ENCODE data around the gene CRLF1. TPM values are rescaled to one million over a fixed set of nuclear protein-coding genes. Genes with fewer than 3 reads are reported as not detected.
A peak's percentile ranks its signal among the peaks of the same experiment; 100 is the strongest.

The CRLF1 gene, protein sequence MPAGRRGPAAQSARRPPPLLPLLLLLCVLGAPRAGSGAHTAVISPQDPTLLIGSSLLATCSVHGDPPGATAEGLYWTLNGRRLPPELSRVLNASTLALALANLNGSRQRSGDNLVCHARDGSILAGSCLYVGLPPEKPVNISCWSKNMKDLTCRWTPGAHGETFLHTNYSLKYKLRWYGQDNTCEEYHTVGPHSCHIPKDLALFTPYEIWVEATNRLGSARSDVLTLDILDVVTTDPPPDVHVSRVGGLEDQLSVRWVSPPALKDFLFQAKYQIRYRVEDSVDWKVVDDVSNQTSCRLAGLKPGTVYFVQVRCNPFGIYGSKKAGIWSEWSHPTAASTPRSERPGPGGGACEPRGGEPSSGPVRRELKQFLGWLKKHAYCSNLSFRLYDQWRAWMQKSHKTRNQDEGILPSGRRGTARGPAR
- total RNA-seq (2014; rRNA removed; shearing (Covaris generic)) = 40.0 and 59.2 TPM in 2 replicates
- polyA plus RNA-seq (2016; fragmentation: Nextera tagmentation; extraction: Ambion mirVana) = 8.6 and 9.9 TPM in 2 replicates

DNA sequence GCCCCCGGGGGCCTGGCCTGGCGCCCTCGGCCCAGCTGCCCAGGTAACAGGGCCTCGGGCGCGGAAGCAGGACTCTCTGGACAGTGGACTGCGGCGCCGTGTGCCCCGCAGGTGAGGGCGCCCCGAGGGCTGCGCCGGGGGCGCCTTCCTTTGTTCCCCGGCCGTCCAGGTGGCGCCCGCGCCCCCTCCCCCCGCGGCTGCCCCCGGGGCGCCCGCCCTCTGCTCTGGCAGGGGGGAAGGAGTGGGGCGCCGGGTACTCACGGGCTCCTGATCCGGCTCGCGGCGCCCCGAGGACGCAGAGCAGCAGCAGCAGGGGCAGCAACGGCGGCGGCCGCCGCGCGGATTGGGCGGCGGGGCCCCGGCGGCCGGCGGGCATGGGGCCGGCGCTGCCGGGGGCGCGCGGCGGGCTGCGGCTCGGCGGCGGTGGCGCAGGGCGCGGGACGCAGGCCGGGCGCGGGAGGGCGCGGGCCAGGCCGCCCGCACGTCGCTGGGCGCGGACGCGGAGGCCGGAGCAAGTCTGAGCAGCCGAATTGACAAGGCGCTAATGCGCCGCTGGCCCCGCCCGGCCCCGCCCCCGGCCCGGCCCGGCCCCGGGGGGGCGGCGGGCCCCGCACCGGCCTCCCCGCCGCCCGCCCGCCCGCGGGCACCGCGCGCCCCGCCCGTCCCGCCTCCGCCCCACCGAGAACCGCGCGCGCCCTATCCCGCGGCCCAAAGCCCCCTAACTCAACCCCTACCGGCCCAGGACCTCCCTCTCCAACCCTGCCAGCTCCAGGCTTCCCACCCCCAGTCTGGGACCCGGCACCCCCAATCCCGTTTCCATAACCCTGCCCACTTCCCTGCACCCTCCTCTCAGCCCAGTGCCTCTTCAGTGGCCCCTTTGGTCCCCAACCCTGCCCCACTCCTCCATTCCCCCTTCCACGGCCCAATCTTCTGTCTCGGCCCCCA is at the start of gene CRLF1:
Gene CRLF1, minus strand, starts transcription at position 519 of the 945 bp plus-strand sequence. Its CDS starts 143 bp downstream, at position 376.
- no peaks in the 10 kb centered on the region for H3K9me2 ChIP-seq (ENCODE audit: insufficient read depth)
- H3F3A ChIP-seq (ENCODE audit: insufficient read depth) = peaks cover 6% of the 10 kb centered on the region; the same call in 1 of the 2 replicates
- H3K79me2 ChIP-seq (ENCODE audit: insufficient read depth) = no peaks in the 10 kb centered on the region
- no peaks in the 10 kb centered on the region for H3K36me3 ChIP-seq (ENCODE audit: low read depth)
- TF ChIP-seq EZH2 (IDR thresholded peaks at IDR 0.05; ENCODE audit: insufficient read depth, poor library complexity, severe bottlenecking) (no peak), EZH2phosphoT487 (IDR thresholded peaks at IDR 0.05; ENCODE audit: insufficient read depth, low read depth) (no peak)
- H3K4me2 ChIP-seq (ENCODE audit: unreplicated experiment) = peak within 1 kb of the TSS; percentile 38
- H3K9me3 ChIP-seq (ENCODE audit: low read depth) = no peaks in the 10 kb centered on the region
- no peaks in the 10 kb centered on the region for H4K20me1 ChIP-seq (ENCODE audit: insufficient read depth)
- peaks cover 58% of the 10 kb centered on the region for H3K27me3 ChIP-seq (replicated peaks; ENCODE audit: insufficient read depth)
- H2AFZ ChIP-seq = no peak within 1 kb of the TSS
- WGBS, 2 experiments (ENCODE audit: low coverage in 1 of 2, low lambda C conversion rate in 2 of 2, missing lambda C conversion rate in 2 of 2) = 1% methylated on average over 35 to 74 of the region's 116 CpGs
- peak within 1 kb of the TSS; percentile 30; the same call in 1 of the 2 replicates for H3K4me3 ChIP-seq
- H3K4me1 ChIP-seq (ENCODE audit: insufficient read depth) = no peaks in the 10 kb centered on the region
- in situ Hi-C loops (cut with MboI) = loop anchor here (10.0 kb wide), 1 partner anchor 238 kb away; no protein-coding TSS in a partner anchor
- H3K9ac ChIP-seq = no peak within 1 kb of the TSS
- no peak for DNase-seq
- H3K27ac ChIP-seq = no peak within 1 kb of the TSS

DNA sequence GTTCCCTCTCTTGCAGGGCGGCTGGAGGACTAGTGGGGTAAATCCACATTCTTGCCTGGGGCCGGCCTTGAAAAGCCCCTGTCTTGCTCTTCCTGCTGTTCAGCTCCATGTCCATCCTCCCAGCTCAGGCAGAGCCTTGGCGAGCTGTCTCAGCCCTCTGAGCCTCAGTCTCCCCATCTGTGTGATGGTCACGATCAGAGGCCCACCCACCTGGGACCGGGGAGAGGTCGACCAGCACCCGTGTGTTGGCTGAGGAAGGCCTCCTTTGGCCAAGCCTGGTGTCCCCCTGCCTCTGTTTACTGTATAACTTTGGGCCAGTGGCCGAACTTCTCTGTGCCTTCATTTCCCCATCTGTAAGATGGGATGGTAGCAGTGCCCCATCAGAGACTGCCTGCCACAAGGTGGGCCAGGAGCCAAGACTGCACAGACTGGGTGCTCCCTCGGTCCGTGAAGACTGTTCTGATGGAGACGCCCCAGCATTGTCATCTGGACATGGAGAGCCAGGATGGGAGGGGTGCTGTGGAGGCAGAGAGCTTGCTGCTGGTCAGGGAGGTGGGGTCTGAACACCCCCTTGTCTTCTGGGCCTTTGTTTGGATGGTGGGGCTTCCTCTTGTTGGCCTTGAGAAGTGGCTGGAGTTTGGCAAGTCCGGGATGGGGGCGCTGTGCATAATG is 48.7 kb upstream of the CRLF1 start:
- Histone ChIP-seq H3K9me2 (ENCODE audit: insufficient read depth) (no peaks in the 10 kb centered on the region), H2AFZ (no peak overlapping the region), H3K4me2 (ENCODE audit: unreplicated experiment) (no peak overlapping the region), H3K9ac (no peak overlapping the region), H3K79me2 (ENCODE audit: insufficient read depth) (no peaks in the 10 kb centered on the region), H3K27ac (no peak overlapping the region), H3F3A (ENCODE audit: insufficient read depth) (peaks cover under 1% of the 10 kb centered on the region; the same call in 1 of the 2 replicates), H3K4me3 (no peak overlapping the region), H4K20me1 (ENCODE audit: insufficient read depth) (no peaks in the 10 kb centered on the region), H3K27me3 (replicated peaks; ENCODE audit: insufficient read depth) (no peaks in the 10 kb centered on the region), H3K9me3 (ENCODE audit: low read depth) (no peaks in the 10 kb centered on the region), H3K4me1 (ENCODE audit: insufficient read depth) (peaks cover 10% of the 10 kb centered on the region), H3K36me3 (ENCODE audit: low read depth) (no peaks in the 10 kb centered on the region)
- 94 to 95% methylated on average over 11 to 13 of the region's 13 CpGs for WGBS, 2 experiments (ENCODE audit: low coverage in 1 of 2, low lambda C conversion rate in 2 of 2, missing lambda C conversion rate in 2 of 2)
- no peak for DNase-seq
- in situ Hi-C loops (cut with MboI) = no loop called here
- TF ChIP-seq EZH2 (IDR thresholded peaks at IDR 0.05; ENCODE audit: insufficient read depth, poor library complexity, severe bottlenecking) = no peak
- TF ChIP-seq EZH2phosphoT487 (IDR thresholded peaks at IDR 0.05; ENCODE audit: insufficient read depth, low read depth) = no peak

DNA sequence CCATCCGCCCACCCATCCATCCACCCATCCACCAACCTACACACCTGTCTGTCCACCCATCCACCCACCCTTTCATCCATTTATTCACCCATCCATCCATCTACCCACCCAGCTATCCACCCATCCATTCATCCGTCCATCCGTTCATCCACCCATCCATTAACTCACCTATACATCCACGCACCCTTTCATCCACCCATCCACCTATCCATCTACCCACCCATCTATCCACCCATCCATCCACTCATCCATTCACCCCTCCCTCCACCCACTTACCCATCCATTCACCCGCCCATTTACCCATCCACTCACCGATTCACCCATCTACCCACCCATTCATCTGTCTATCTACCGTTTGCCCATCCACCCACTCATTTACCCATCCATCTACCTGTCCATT is 47.9 kb upstream of the CRLF1 start:
- no peak overlapping the region for H3K27ac ChIP-seq
- peaks cover 18% of the 10 kb centered on the region for H3K4me1 ChIP-seq (ENCODE audit: insufficient read depth)
- in situ Hi-C loops (cut with MboI) = no loop called here
- WGBS, 2 experiments (ENCODE audit: low coverage in 1 of 2, low lambda C conversion rate in 2 of 2, missing lambda C conversion rate in 2 of 2) = 92 to 93% methylated on average over 7 of the region's 7 CpGs
- H3K9ac ChIP-seq = no peak overlapping the region
- no peaks in the 10 kb centered on the region for H3K79me2 ChIP-seq (ENCODE audit: insufficient read depth)
- no peak overlapping the region for H3K4me2 ChIP-seq (ENCODE audit: unreplicated experiment)
- no peaks in the 10 kb centered on the region for H4K20me1 ChIP-seq (ENCODE audit: insufficient read depth)
- H3K9me2 ChIP-seq (ENCODE audit: insufficient read depth) = no peaks in the 10 kb centered on the region
- no peaks in the 10 kb centered on the region for H3K27me3 ChIP-seq (replicated peaks; ENCODE audit: insufficient read depth)
- no peak overlapping the region for H3K4me3 ChIP-seq
- no peaks in the 10 kb centered on the region for H3K9me3 ChIP-seq (ENCODE audit: low read depth)
- TF ChIP-seq EZH2phosphoT487 (IDR thresholded peaks at IDR 0.05; ENCODE audit: insufficient read depth, low read depth) (no peak), EZH2 (IDR thresholded peaks at IDR 0.05; ENCODE audit: insufficient read depth, poor library complexity, severe bottlenecking) (no peak)
- no peak for DNase-seq
- no peaks in the 10 kb centered on the region for H3K36me3 ChIP-seq (ENCODE audit: low read depth)
- peaks cover 8% of the 10 kb centered on the region; the same call in 1 of the 2 replicates for H3F3A ChIP-seq (ENCODE audit: insufficient read depth)
- H2AFZ ChIP-seq = no peak overlapping the region

Data from GM23248 (cell line).